ENCODE measurements around the gene SLC38A10.

DNA sequence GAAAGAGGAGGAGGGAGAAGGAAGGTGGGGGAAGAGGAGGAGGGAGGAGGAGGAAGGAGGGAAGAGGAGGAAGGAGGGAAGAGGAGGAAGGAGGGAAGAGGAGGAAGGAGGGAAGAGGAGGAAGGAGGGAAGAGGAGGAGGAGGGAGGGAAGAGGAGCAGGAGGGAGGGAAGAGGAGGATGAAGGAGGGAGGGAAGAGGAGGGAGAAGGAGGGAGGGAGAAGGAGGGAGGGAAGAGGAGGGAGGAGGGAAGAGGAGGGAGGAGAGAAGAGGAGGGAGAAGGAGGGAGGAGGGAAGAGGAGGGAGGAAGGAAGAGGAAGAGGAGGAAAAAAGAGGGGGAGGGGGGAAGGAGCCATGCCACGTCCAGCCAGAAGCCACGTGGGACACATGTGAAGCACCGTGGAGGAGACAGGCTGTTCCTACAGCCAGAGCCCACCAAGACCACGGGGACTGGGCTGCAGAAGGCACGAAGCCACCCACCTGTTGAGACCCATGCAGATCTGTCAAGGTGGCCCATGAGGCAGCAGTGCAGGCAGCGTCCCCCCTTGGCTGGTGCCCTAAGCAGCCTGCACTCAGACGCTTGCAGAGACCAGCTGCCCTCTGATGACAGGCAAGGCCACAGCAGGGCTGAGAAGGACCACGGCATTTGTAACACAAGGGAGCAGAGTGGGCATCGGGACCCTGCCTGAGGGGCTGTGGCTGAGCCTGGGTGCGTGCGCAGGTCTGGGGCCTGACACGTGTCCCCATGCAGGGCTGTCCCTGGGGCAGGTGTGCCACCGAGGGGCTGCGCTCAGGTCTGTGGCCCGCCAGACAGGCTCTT is 45.7 kb downstream of the SLC38A10 start:
- TF ChIP-seq, protein P1, sequence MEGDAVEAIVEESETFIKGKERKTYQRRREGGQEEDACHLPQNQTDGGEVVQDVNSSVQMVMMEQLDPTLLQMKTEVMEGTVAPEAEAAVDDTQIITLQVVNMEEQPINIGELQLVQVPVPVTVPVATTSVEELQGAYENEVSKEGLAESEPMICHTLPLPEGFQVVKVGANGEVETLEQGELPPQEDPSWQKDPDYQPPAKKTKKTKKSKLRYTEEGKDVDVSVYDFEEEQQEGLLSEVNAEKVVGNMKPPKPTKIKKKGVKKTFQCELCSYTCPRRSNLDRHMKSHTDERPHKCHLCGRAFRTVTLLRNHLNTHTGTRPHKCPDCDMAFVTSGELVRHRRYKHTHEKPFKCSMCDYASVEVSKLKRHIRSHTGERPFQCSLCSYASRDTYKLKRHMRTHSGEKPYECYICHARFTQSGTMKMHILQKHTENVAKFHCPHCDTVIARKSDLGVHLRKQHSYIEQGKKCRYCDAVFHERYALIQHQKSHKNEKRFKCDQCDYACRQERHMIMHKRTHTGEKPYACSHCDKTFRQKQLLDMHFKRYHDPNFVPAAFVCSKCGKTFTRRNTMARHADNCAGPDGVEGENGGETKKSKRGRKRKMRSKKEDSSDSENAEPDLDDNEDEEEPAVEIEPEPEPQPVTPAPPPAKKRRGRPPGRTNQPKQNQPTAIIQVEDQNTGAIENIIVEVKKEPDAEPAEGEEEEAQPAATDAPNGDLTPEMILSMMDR (IDR thresholded peaks at IDR 0.05 in 4 of 5, conservative IDR thresholded peaks at IDR 0.05 in 1 of 5): no peak
- no peak for TF ChIP-seq POLR2A (IDR thresholded peaks at IDR 0.05)
